ENCODE measurements around the gene ACACA.

The ACACA gene

DNA sequence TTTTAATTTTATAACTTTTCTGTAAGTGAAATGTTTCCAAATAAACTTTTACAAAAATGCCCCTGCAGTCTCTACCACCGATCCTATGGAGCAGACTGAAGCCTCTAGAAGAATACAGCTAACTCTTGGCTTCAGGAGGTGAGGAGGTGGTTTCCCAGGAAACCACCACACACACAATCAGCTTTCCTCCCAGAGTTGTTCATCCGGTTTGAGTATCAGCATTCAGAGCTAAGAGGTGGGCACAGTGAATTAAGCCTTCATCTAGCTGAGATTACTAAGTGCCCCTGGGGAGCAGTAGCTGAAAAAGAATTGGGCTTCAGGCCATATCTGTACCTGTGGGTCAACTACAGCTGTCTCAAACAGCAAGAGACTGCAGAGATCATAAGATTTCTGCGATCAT is 318.2 kb downstream of the ACACA start:
- Histone ChIP-seq H3K27ac (ENCODE audit: low read length) (no peak overlapping the region), H3K4me1 (ENCODE audit: control insufficient read depth, insufficient read depth, low read length) (peaks cover 16% of the 10 kb centered on the region), H3K9ac (ENCODE audit: low read length in 2 of 2) (no peak overlapping the region), H3K9me3 (ENCODE audit: control insufficient read depth in 2 of 2, low read length in 2 of 2) (no peaks in the 10 kb centered on the region), H3K36me3 (ENCODE audit: control insufficient read depth in 2 of 2, insufficient read depth in 2 of 2, low read length in 2 of 2) (peaks cover 11 to 29% of the 10 kb centered on the region in 2 donors), H3K4me3 (ENCODE audit: low read length in 2 of 2) (no peak overlapping the region), H3K27me3 (ENCODE audit: control insufficient read depth in 1 of 2, insufficient read depth in 2 of 2, low read length in 2 of 2) (no peaks in the 10 kb centered on the region)

- no peak overlapping the region for H3K4me3 ChIP-seq (ENCODE audit: low read length in 2 of 2)
These were observed 319.0 kb downstream of the ACACA start for GRCh38 chr17:37087683-37088082.

GRCh38 chr17:37086948-37087347 is 319.7 kb downstream of the ACACA start:
- H3K4me1 ChIP-seq (ENCODE audit: control insufficient read depth, insufficient read depth, low read length): peaks cover 16% of the 10 kb centered on the region
- no peaks in the 10 kb centered on the region for H3K9me3 ChIP-seq (ENCODE audit: control insufficient read depth in 2 of 2, low read length in 2 of 2)
- H3K27ac ChIP-seq (ENCODE audit: low read length): no peak overlapping the region
- no peak overlapping the region for H3K4me3 ChIP-seq (ENCODE audit: low read length in 2 of 2)
- no peaks in the 10 kb centered on the region for H3K27me3 ChIP-seq (ENCODE audit: control insufficient read depth in 1 of 2, insufficient read depth in 2 of 2, low read length in 2 of 2)
- H3K9ac ChIP-seq (ENCODE audit: low read length in 2 of 2): no peak overlapping the region
- peaks cover 11 to 26% of the 10 kb centered on the region in 2 donors for H3K36me3 ChIP-seq (ENCODE audit: control insufficient read depth in 2 of 2, insufficient read depth in 2 of 2, low read length in 2 of 2)

More at GRCh38 chr17:37087683-37088082, 319.0 kb downstream of the ACACA start:
- H3K9me3 ChIP-seq (ENCODE audit: control insufficient read depth in 2 of 2, low read length in 2 of 2): no peaks in the 10 kb centered on the region
- no peaks in the 10 kb centered on the region for H3K27me3 ChIP-seq (ENCODE audit: control insufficient read depth in 1 of 2, insufficient read depth in 2 of 2, low read length in 2 of 2)
- peaks cover 11 to 28% of the 10 kb centered on the region in 2 donors for H3K36me3 ChIP-seq (ENCODE audit: control insufficient read depth in 2 of 2, insufficient read depth in 2 of 2, low read length in 2 of 2)
- peaks cover 16% of the 10 kb centered on the region for H3K4me1 ChIP-seq (ENCODE audit: control insufficient read depth, insufficient read depth, low read length)
- H3K9ac ChIP-seq (ENCODE audit: low read length in 2 of 2): no peak overlapping the region
- H3K27ac ChIP-seq (ENCODE audit: low read length): no peak overlapping the region

DNA sequence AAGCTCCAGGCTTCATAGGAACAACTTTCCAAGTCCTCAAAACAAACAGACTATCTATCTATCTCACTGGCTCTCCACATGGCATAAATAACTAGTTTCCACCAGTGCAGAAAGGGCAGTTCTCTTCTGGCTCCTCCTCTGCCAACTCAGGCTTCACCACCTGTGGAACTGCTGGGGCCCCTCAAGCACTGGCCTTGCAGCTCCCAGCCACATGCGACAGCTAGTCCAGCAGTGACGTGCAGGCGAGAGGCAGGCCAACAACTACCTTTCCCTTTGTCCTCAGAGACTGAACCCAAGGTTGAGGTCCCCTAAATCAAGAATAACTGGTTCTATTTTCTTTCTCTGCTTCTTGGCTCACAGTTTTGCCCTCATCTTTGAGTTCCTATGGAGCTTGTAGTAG is 320.3 kb downstream of the ACACA start:
- Histone ChIP-seq H3K9me3 (ENCODE audit: control insufficient read depth in 2 of 2, low read length in 2 of 2) (no peaks in the 10 kb centered on the region), H3K27ac (ENCODE audit: low read length) (no peak overlapping the region), H3K27me3 (ENCODE audit: control insufficient read depth in 1 of 2, insufficient read depth in 2 of 2, low read length in 2 of 2) (no peaks in the 10 kb centered on the region), H3K36me3 (ENCODE audit: control insufficient read depth in 2 of 2, insufficient read depth in 2 of 2, low read length in 2 of 2) (peaks cover 11 to 26% of the 10 kb centered on the region in 2 donors), H3K9ac (ENCODE audit: low read length in 2 of 2) (no peak overlapping the region), H3K4me1 (ENCODE audit: control insufficient read depth, insufficient read depth, low read length) (peaks cover 13% of the 10 kb centered on the region), H3K4me3 (ENCODE audit: low read length in 2 of 2) (no peak overlapping the region)

GRCh38 chr17:37084372-37084771 is 322.3 kb downstream of the ACACA start:
- H3K27me3 ChIP-seq (ENCODE audit: control insufficient read depth in 1 of 2, insufficient read depth in 2 of 2, low read length in 2 of 2): no peaks in the 10 kb centered on the region
- peaks cover 11 to 26% of the 10 kb centered on the region in 2 donors for H3K36me3 ChIP-seq (ENCODE audit: control insufficient read depth in 2 of 2, insufficient read depth in 2 of 2, low read length in 2 of 2)
- H3K4me3 ChIP-seq (ENCODE audit: low read length in 2 of 2): no peak overlapping the region
- peaks cover 2% of the 10 kb centered on the region for H3K4me1 ChIP-seq (ENCODE audit: control insufficient read depth, insufficient read depth, low read length)
- H3K9me3 ChIP-seq (ENCODE audit: control insufficient read depth in 2 of 2, low read length in 2 of 2): no peaks in the 10 kb centered on the region
- no peak overlapping the region for H3K27ac ChIP-seq (ENCODE audit: low read length)
- no peak overlapping the region for H3K9ac ChIP-seq (ENCODE audit: low read length in 2 of 2)

DNA sequence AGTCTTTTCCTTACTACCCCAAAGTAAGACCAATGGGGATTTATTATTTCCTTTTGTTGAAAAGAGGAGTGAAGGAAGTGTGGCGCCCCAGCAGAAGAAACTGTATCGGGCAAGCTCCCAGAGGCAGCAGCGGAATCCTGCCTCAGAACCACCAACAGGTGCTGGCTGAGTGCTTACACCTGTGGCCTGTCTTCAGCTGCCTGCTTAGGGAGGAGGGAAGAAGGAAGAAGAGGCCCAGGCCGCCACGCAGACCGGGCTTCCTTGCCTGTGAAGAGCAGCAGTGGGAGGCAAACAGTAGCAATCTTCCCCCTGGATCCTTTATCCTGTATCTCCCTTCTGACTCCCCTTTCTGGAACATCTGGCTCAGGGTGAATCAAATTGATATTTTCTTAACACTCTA is 323.2 kb downstream of the ACACA start:
- no peaks in the 10 kb centered on the region for H3K27me3 ChIP-seq (ENCODE audit: control insufficient read depth in 1 of 2, insufficient read depth in 2 of 2, low read length in 2 of 2)
- H3K4me3 ChIP-seq (ENCODE audit: low read length in 2 of 2): no peak overlapping the region
- H3K27ac ChIP-seq (ENCODE audit: low read length): no peak overlapping the region

DNA sequence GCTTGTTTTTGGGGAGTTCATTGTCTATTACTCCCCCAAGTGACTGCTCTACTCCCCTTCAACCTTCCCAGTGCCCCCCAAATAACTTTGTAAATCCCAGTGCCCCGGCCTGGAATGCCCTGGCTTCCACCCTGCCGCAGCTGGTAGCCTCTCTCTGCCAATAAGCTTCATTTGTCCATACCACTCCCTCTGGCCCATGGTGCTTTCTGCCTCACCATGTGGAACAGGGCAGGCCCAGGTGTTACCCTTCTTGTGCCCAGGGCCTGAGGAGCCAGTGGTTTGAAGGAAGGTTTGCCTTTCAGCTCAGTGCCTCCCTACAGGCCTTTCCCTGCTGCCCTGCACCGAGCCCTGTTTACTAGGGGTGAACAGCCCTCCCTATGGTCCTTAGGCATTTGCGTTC is 323.7 kb downstream of the ACACA start:
- Histone ChIP-seq H3K9ac (ENCODE audit: low read length in 2 of 2) (no peak overlapping the region), H3K4me3 (ENCODE audit: low read length in 2 of 2) (no peak overlapping the region), H3K9me3 (ENCODE audit: control insufficient read depth in 2 of 2, low read length in 2 of 2) (no peaks in the 10 kb centered on the region), H3K4me1 (ENCODE audit: control insufficient read depth, insufficient read depth, low read length) (peaks cover 2% of the 10 kb centered on the region), H3K36me3 (ENCODE audit: control insufficient read depth in 2 of 2, insufficient read depth in 2 of 2, low read length in 2 of 2) (peaks cover 11 to 26% of the 10 kb centered on the region in 2 donors), H3K27me3 (ENCODE audit: control insufficient read depth in 1 of 2, insufficient read depth in 2 of 2, low read length in 2 of 2) (no peaks in the 10 kb centered on the region), H3K27ac (ENCODE audit: low read length) (no peak overlapping the region)

More for the DNA sequence above, 323.2 kb downstream of the ACACA start:
- Histone ChIP-seq H3K4me1 (ENCODE audit: control insufficient read depth, insufficient read depth, low read length) (peaks cover 2% of the 10 kb centered on the region), H3K9me3 (ENCODE audit: control insufficient read depth in 2 of 2, low read length in 2 of 2) (no peaks in the 10 kb centered on the region), H3K36me3 (ENCODE audit: control insufficient read depth in 2 of 2, insufficient read depth in 2 of 2, low read length in 2 of 2) (peaks cover 11 to 26% of the 10 kb centered on the region in 2 donors), H3K9ac (ENCODE audit: low read length in 2 of 2) (no peak overlapping the region)

DNA sequence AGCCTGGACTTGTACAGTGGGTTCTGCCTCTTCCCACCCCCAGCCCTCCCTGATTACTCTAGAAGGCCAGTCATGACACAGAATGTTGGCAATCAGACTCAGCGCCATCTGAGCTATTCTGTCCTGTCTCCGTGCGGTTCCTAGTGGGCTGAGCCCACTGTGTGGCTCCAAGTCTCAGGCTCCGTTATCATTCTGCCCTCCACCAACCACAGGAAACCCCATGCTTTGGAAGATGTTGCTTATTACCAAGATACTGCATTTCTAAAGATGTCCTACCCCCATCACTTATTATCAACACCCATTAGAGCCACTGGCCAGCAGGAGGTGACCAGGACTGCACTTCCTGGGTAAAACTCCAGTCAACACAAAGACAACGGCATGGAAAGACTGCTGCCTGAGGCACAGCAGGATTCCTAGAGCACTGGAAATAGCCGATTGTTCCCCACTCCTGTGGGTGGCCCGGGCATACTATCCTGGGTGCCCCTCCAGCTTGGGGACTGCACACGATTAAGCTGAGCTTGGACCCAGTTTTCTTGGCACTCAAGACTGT is 324.2 kb downstream of the ACACA start:
- Histone ChIP-seq H3K9ac (ENCODE audit: low read length in 2 of 2) (no peak overlapping the region), H3K4me1 (ENCODE audit: control insufficient read depth, insufficient read depth, low read length) (peaks cover 2% of the 10 kb centered on the region), H3K36me3 (ENCODE audit: control insufficient read depth in 2 of 2, insufficient read depth in 2 of 2, low read length in 2 of 2) (peaks cover 11 to 26% of the 10 kb centered on the region in 2 donors), H3K27me3 (ENCODE audit: control insufficient read depth in 1 of 2, insufficient read depth in 2 of 2, low read length in 2 of 2) (no peaks in the 10 kb centered on the region), H3K4me3 (ENCODE audit: low read length in 2 of 2) (no peak overlapping the region), H3K9me3 (ENCODE audit: control insufficient read depth in 2 of 2, low read length in 2 of 2) (no peaks in the 10 kb centered on the region), H3K27ac (ENCODE audit: low read length) (no peak overlapping the region)

- H3K36me3 ChIP-seq (ENCODE audit: control insufficient read depth in 2 of 2, insufficient read depth in 2 of 2, low read length in 2 of 2): peaks cover 6 to 15% of the 10 kb centered on the region in 2 donors
- peaks cover 2% of the 10 kb centered on the region for H3K4me1 ChIP-seq (ENCODE audit: control insufficient read depth, insufficient read depth, low read length)
- no peaks in the 10 kb centered on the region for H3K27me3 ChIP-seq (ENCODE audit: control insufficient read depth in 1 of 2, insufficient read depth in 2 of 2, low read length in 2 of 2)
- H3K9me3 ChIP-seq (ENCODE audit: control insufficient read depth in 2 of 2, low read length in 2 of 2): no peaks in the 10 kb centered on the region
- H3K4me3 ChIP-seq (ENCODE audit: low read length in 2 of 2): no peak overlapping the region
- H3K9ac ChIP-seq (ENCODE audit: low read length in 2 of 2): no peak overlapping the region
- no peak overlapping the region for H3K27ac ChIP-seq (ENCODE audit: low read length)
These were observed 325.3 kb downstream of the ACACA start for GRCh38 chr17:37081287-37081686.

- Histone ChIP-seq H3K27me3 (ENCODE audit: control insufficient read depth in 1 of 2, insufficient read depth in 2 of 2, low read length in 2 of 2) (no peaks in the 10 kb centered on the region), H3K4me1 (ENCODE audit: control insufficient read depth, insufficient read depth, low read length) (peaks cover 2% of the 10 kb centered on the region), H3K9ac (ENCODE audit: low read length in 2 of 2) (no peak overlapping the region), H3K4me3 (ENCODE audit: low read length in 2 of 2) (no peak overlapping the region), H3K36me3 (ENCODE audit: control insufficient read depth in 2 of 2, insufficient read depth in 2 of 2, low read length in 2 of 2) (peaks cover 0 to under 1% of the 10 kb centered on the region in 2 donors), H3K27ac (ENCODE audit: low read length) (no peak overlapping the region), H3K9me3 (ENCODE audit: control insufficient read depth in 2 of 2, low read length in 2 of 2) (no peaks in the 10 kb centered on the region)
These were observed 326.9 kb downstream of the ACACA start for GRCh38 chr17:37079735-37080134.

GRCh38 chr17:37079065-37079708 is 327.4 kb downstream of the ACACA start:
- H3K27ac ChIP-seq (ENCODE audit: low read length): no peak overlapping the region
- H3K9ac ChIP-seq (ENCODE audit: low read length in 2 of 2): no peak overlapping the region
- H3K9me3 ChIP-seq (ENCODE audit: control insufficient read depth in 2 of 2, low read length in 2 of 2): no peaks in the 10 kb centered on the region
- H3K36me3 ChIP-seq (ENCODE audit: control insufficient read depth in 2 of 2, insufficient read depth in 2 of 2, low read length in 2 of 2): no peaks in the 10 kb centered on the region
- H3K4me3 ChIP-seq (ENCODE audit: low read length in 2 of 2): no peak overlapping the region
- H3K27me3 ChIP-seq (ENCODE audit: control insufficient read depth in 1 of 2, insufficient read depth in 2 of 2, low read length in 2 of 2): no peaks in the 10 kb centered on the region
- peaks cover 2% of the 10 kb centered on the region for H3K4me1 ChIP-seq (ENCODE audit: control insufficient read depth, insufficient read depth, low read length)
